PC-9 (cell line): ENCODE measurements around the gene TOM1L2. TPM values are rescaled to one million over a fixed set of nuclear protein-coding genes. Genes with fewer than 3 reads are reported as not detected.
A peak's percentile ranks its signal among the peaks of the same experiment; 100 is the strongest.

Experiments used
- BruUV-seq: library from RNA; stranded (reverse); fragments of 400-500 nt; replicated peaks from 2 replicates; lab custom pipeline; 2021; lab: Mats Ljungman, UMichigan
- CTCF ChIA-PET: fragments of 300-600 bp; sonication (Branson Sonifier 250); formaldehyde crosslinking; loops from one replicate; lab custom pipeline; 2022; ENCODE audit warnings: antibody characterized with exemption; lab: Charles Lee
- POLR2A ChIA-PET: fragments of 300-600 bp; sonication (Branson Sonifier 250); formaldehyde crosslinking; loops from one replicate; lab custom pipeline; 2022; ENCODE audit warnings: antibody characterized with exemption; ENCODE audit not compliant: unreplicated experiment; lab: Charles Lee
- DNase-seq, 2 experiments: peaks; one replicate each; pipeline versions ENCODE4 v3.0.0 to v3.0.0-alpha.2; 2015 to 2022; ENCODE audit warnings: mixed read lengths in 1 of 2
- H2AFZ ChIP-seq: fragments of 200-600 bp; sonication (generic); 2 replicates; pipeline ENCODE4 v1.8.1; 2017; ENCODE audit warnings: antibody characterized with exemption
- H3F3A ChIP-seq: fragments of 200-600 bp; sonication (generic); 2 replicates; pipeline ENCODE4 v1.8.1; 2017; ENCODE audit warnings: antibody characterized with exemption, mild to moderate bottlenecking, low read depth; ENCODE audit not compliant: insufficient read depth
- H3K27ac ChIP-seq: fragments of 200-600 bp; sonication (generic); 2 replicates; pipeline ENCODE4 v1.6.1; 2016; ENCODE audit warnings: mixed run types
- H3K27me3 ChIP-seq: fragments of 200-600 bp; sonication (generic); 2 replicates; pipeline ENCODE4 v1.6.1; 2016; ENCODE audit warnings: low read depth, mixed run types; ENCODE audit not compliant: insufficient read depth
- H3K36me3 ChIP-seq: fragments of 200-600 bp; sonication (generic); 2 replicates; pipeline ENCODE4 v1.6.1; 2016; ENCODE audit warnings: low read depth, mixed run types
- H3K4me1 ChIP-seq: fragments of 200-600 bp; sonication (generic); replicated peaks from 2 replicates; pipeline ENCODE4 v1.6.1; 2016; ENCODE audit warnings: mixed run types; ENCODE audit not compliant: insufficient read depth
- H3K4me2 ChIP-seq: fragments of 200-600 bp; sonication (generic); 2 replicates; pipeline ENCODE4 v1.6.1; 2017; ENCODE audit warnings: mixed run types
- H3K4me3 ChIP-seq: fragments of 200-600 bp; sonication (generic); 2 replicates; pipeline ENCODE4 v1.6.1; 2016; ENCODE audit warnings: mixed run types
- H3K79me2 ChIP-seq: fragments of 200-600 bp; sonication (generic); 2 replicates; pipeline ENCODE4 v1.6.1; 2017; ENCODE audit warnings: low read depth, mixed run types
- H3K9me2 ChIP-seq: fragments of 200-600 bp; sonication (generic); 2 replicates; pipeline ENCODE4 v1.8.1; 2017; ENCODE audit warnings: mild to moderate bottlenecking; ENCODE audit not compliant: insufficient read depth
- H3K9me3 ChIP-seq: fragments of 200-600 bp; sonication (generic); 2 replicates; pipeline ENCODE4 v1.8.1; 2016; ENCODE audit warnings: low read depth; ENCODE audit not compliant: insufficient read depth
- H4K20me1 ChIP-seq: fragments of 200-600 bp; sonication (generic); 2 replicates; pipeline ENCODE4 v1.8.1; 2017; ENCODE audit not compliant: insufficient read depth
- EZH2 ChIP-seq: fragments of 200-600 bp; sonication (generic); IDR thresholded peaks from 2 replicates; pipeline ENCODE4 v1.8.0; 2017; ENCODE audit warnings: antibody characterized with exemption, low read depth
- intact Hi-C: fragments of 100-400 bp; cut with micrococcal nuclease; formaldehyde crosslinking; loops from one replicate; pipeline ENCODE4 v1.10.0; 2022; ENCODE audit not compliant: unreplicated experiment
- total RNA-seq: library from RNA; stranded (reverse); gene quantifications from 2 replicates; pipeline ENCODE4 v1.2.3, GENCODE V29; 2021
- TF ChIP-seq, protein P1 (sequence below): fragments of 200-600 bp; sonication (generic); conservative IDR thresholded peaks from 2 replicates; pipeline ENCODE4 v1.6.1; 2017; ENCODE audit warnings: mixed run types, antibody characterized with exemption, mild to moderate bottlenecking, moderate library complexity

TOM1L2 gene
- total RNA-seq, 1 experiment from 2014 or later: 68.5 TPM

DNA sequence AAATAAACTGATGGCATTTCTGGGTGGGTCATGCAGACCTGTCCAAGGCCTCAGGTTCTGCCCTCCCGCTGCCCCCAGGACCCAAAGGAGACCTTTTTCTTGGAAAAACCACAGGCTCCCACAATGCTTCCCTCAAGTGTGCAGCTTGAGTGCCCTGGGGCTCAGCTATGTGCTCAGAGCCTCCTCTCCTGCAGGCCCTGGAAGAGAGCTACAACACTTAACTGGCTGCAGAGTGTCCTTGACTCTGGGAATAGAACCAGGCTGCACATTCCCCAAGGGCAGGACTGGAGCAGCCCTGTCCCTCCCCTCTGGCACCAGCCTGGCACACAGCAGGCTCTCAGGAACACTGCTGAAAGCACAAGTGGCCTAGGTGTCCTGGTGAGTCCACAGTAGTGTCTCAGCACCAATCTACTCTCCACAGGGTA lies 130.6 kb downstream of the TOM1L2 start:
- Histone ChIP-seq H3K9me3 (no peaks in the 10 kb centered on the region), H3K27me3 (no peaks in the 10 kb centered on the region), H3K79me2 (peaks cover 16% of the 10 kb centered on the region), H3F3A (peaks cover 64% of the 10 kb centered on the region), H2AFZ (no peak overlapping the region), H3K4me1 (peaks cover 61% of the 10 kb centered on the region), H3K4me2 (peak overlapping the region; percentile 94), H4K20me1 (no peaks in the 10 kb centered on the region), H3K9me2 (no peaks in the 10 kb centered on the region), H3K27ac (peak overlapping the region; percentile 99), H3K4me3 (peak overlapping the region; percentile 43; the same call in 1 of the 2 replicates), H3K36me3 (no peaks in the 10 kb centered on the region)
- TF ChIP-seq EZH2: no peak
- TF ChIP-seq, protein P1, sequence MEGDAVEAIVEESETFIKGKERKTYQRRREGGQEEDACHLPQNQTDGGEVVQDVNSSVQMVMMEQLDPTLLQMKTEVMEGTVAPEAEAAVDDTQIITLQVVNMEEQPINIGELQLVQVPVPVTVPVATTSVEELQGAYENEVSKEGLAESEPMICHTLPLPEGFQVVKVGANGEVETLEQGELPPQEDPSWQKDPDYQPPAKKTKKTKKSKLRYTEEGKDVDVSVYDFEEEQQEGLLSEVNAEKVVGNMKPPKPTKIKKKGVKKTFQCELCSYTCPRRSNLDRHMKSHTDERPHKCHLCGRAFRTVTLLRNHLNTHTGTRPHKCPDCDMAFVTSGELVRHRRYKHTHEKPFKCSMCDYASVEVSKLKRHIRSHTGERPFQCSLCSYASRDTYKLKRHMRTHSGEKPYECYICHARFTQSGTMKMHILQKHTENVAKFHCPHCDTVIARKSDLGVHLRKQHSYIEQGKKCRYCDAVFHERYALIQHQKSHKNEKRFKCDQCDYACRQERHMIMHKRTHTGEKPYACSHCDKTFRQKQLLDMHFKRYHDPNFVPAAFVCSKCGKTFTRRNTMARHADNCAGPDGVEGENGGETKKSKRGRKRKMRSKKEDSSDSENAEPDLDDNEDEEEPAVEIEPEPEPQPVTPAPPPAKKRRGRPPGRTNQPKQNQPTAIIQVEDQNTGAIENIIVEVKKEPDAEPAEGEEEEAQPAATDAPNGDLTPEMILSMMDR: no peak
- DNase-seq: no peak
- ChIA-PET CTCF (interaction anchor here (0.6 to 2.1 kb wide), 4 partner anchors 21 to 243 kb away, joined by 6 to 11 read pairs (median 8); no protein-coding TSS in a partner anchor), POLR2A (interaction anchor here (0.6 to 1.6 kb wide), 3 partner anchors 16 to 184 kb away, joined by 3 to 17 read pairs (median 5); no protein-coding TSS in a partner anchor)
- intact Hi-C loops: no loop called here
- BruUV-seq: no TSS peak

DNA sequence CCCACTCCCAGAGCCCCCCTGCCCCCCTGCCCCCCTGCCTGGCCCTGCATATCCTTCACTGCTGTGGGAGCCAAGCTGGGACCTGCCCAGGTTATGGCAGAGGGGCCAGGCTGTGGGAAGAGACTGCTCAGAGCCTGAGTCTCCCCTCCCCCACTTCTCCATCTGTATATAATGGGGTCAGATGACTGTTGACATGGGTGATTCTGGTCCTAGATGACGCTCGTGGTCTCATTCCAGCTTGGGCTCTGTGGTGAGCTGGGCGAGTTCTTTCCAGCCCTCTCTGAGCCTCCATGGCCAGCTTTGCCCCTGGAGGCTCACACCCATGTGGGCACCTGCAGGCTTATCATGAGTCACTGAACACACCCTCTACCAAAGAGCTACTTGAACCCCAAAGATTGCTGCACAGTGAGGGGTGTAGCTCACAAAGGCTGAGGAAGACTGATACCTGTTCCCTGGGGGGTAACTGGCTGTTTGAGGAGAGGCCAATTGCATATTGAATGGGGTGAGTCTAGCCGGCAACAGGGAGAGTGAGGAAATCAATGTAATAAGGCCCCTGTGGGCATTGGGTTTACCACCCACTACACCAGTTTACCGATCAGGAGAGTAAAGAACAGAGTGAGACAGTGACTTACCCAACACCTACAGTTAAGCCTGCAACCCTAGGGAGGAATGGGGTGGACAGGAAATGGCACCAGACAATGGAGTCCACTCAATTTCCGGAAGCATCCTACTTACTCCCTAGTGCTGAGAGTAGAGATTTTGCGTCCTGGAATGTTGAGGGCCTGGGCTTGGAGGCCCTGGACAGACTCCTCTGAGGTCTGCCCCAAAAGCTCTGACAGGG lies 131.2 kb downstream of the TOM1L2 start:
- TF ChIP-seq, protein P1: no peak
- TF ChIP-seq EZH2: no peak
- CTCF ChIA-PET: interaction anchor here (0.6 to 2.1 kb wide), 4 partner anchors 14 to 78 kb away, joined by 3 to 9 read pairs (median 7); no protein-coding TSS in a partner anchor
- no TSS peak for BruUV-seq
- Histone ChIP-seq H3K27me3 (no peaks in the 10 kb centered on the region), H3K4me1 (peaks cover 61% of the 10 kb centered on the region), H4K20me1 (no peaks in the 10 kb centered on the region), H3K4me2 (peak overlapping the region; percentile 94), H3F3A (peaks cover 64% of the 10 kb centered on the region), H3K9me2 (no peaks in the 10 kb centered on the region), H3K27ac (peak overlapping the region; percentile 99), H3K79me2 (peaks cover 21% of the 10 kb centered on the region), H2AFZ (no peak overlapping the region), H3K9me3 (no peaks in the 10 kb centered on the region), H3K36me3 (no peaks in the 10 kb centered on the region), H3K4me3 (peak overlapping the region; percentile 43; the same call in 1 of the 2 replicates)
- DNase-seq: peak; percentile 57 to 73
- POLR2A ChIA-PET: interaction anchor here (0.5 to 1.6 kb wide), 6 partner anchors 15 to 417 kb away, joined by 3 to 17 read pairs (median 4); no protein-coding TSS in a partner anchor
- intact Hi-C loops: loop anchor here (1.0 kb wide), 3 partner anchors 18 to 198 kb away; partner anchors contain the start of genes ATPAF2 and GID4
